ELF-1 (cell line): Measurements from ENCODE around the gene OSBPL9.
"Not testable (repeated sequence)": the region's sequence is repeated elsewhere in the genome, so short reads cannot be mapped to it uniquely, and the experiment has no call there.

ENCODE experiments used
- DNase-seq: peaks from one replicate; pipeline ENCODE4 v3.0.0-alpha.2; 2016; ENCODE audit warnings: low read depth, low spot score

The OSBPL9 gene

GRCh38 chr1:51663721-51664120 is 46.8 kb downstream of the OSBPL9 start:
- DNase-seq = no peak

- no peak for DNase-seq
Measured at GRCh38 chr1:51664421-51665240, 47.7 kb downstream of the OSBPL9 start.

GRCh38 chr1:51666478-51666877 is 49.6 kb downstream of the OSBPL9 start:
- no peak for DNase-seq

DNA sequence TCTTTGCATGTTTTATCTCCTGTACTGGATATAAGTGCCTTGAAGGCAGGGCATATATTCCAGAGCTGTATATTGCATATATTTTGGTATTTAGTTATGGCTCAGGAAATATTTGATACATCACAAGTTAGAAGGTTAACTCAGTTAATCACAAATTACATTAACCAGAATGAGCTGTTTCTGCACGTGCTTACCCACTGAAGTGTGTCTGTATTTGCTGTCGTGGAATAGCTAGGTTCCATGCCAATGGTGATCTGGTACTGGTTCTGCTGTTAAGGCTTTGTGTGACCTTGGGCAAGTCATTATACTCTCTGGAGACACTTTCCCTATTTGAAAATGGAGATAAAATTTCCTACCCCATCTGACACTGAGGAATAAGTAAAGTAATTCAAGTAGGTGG is 50.7 kb downstream of the OSBPL9 start:
- DNase-seq = no peak

DNA sequence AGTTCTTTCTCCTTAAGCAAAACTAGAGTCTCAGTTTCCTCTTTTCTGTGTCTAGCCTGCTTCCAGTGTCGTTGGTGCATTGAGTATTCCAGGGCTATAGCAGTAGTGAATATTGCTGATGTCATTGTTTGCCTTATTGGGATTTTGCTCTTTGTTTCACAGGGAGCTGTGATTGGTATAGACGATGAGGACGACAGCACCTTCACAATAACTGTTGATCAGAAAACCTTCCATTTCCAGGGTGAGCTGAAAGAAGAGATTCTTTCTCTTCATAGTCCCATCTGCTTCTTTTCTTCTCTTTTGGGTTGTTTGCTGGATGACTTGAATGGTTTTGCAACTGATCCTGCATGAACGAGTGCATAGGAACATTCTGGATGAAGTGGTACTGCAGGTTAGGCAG is 52.4 kb downstream of the OSBPL9 start:
- DNase-seq = no peak

GRCh38 chr1:51669816-51670215 is 52.9 kb downstream of the OSBPL9 start:
- DNase-seq = no peak

GRCh38 chr1:51671527-51672325 is 54.8 kb downstream of the OSBPL9 start:
- no peak for DNase-seq

- DNase-seq = no peak
Measured at GRCh38 chr1:51673279-51673678, 56.4 kb downstream of the OSBPL9 start.

GRCh38 chr1:51675177-51675780 is 58.4 kb downstream of the OSBPL9 start:
- no peak for DNase-seq

GRCh38 chr1:51679435-51679834 is 62.5 kb downstream of the OSBPL9 start:
- DNase-seq = no peak

DNA sequence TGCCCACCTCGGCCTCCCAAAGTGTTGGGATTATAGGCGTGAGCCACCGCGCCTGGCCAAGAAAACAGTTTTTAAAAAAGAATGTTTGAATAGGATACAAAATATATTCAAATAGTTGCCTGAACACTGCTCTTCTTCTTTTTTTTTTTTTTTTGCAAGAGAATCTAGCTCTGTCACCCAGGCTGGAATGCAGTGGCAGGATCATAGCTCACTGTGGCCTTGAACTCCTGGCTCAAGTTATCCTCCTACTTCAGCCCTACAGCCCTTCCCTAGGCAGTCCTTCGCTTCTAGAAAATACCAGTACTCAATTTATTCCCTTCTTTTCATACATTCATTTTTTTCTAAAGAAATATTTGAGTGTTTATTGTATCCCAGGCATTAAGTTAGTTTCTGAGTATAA is 67.9 kb downstream of the OSBPL9 start:
- DNase-seq = no peak

DNA sequence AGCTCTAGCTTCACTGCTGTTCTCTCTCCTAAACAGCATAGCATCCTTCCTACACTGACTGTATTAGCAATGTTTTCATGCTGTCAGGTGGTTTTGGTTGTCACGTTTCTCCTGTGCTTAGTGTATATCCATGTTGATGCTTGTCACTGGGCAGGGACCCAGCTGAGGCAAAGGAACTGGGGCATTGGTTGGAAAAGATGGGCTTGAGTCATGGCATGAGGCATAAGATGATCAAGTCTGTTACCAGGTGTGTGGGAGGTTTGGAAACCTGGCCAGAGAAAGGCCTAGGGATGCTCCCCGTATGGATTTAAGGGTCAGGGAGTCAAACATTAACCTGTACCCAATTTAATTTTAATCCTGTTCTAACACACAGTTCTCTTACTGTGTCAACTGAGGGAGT is 69.6 kb downstream of the OSBPL9 start:
- DNase-seq = no peak

DNA sequence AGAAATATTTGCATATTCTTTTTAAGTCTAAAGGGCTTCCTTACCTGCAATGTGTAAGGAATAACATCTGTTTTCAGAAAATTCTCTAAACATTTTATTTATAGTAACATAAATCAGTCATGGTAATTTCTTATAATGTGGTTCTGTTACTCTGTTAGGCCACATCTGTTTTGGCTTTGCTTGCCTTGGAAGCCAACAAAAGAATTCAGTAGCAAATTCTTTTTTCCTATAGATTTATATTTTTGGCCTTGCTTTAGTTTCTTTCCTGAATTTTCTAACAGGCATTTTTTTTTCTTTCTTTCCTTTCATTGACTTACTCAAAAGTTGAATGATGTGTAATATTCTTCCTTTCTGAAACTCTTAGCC is 72.2 kb downstream of the OSBPL9 start:
- DNase-seq = no peak

DNA sequence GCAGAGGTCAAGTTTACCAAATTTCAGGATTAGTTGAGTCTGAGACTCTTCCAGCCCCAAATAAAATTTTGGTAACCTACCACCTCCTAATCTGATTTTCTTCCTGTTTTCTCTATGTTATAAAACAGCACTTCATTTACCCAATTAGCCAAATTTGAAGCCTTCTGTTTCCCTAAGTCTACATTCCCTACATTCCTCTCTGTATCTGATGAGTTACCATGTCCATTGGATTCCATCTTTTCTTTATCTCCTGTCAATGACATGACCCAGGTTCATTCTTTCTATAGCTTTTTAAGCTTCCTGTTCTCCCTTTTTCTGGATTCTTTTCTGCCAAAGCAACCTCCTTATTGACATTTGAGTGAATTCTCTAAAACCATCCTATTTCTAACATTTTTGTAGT is 72.8 kb downstream of the OSBPL9 start:
- no peak for DNase-seq

- DNase-seq = no peak
Measured at GRCh38 chr1:51690285-51690961, 73.5 kb downstream of the OSBPL9 start.

DNA sequence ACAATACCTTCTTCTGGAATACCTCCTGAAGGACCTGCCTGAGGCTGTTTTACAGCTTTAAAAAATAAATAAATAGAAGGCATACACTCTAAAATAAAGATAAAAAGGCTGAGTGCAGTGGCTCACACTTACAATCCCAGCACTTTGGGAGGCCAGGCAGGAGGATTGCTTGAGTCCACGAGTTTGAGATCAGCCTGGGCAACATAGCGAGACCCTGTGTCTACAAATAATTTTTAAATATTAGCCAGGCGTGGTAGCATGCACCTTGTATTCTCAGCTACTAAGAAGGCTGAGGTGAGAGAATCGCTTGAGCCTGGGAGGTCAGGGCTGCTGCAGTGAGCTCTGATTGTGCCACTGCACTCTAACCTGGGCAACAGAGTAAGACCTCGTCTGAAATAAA is 75.0 kb downstream of the OSBPL9 start:
- no peak for DNase-seq

DNA sequence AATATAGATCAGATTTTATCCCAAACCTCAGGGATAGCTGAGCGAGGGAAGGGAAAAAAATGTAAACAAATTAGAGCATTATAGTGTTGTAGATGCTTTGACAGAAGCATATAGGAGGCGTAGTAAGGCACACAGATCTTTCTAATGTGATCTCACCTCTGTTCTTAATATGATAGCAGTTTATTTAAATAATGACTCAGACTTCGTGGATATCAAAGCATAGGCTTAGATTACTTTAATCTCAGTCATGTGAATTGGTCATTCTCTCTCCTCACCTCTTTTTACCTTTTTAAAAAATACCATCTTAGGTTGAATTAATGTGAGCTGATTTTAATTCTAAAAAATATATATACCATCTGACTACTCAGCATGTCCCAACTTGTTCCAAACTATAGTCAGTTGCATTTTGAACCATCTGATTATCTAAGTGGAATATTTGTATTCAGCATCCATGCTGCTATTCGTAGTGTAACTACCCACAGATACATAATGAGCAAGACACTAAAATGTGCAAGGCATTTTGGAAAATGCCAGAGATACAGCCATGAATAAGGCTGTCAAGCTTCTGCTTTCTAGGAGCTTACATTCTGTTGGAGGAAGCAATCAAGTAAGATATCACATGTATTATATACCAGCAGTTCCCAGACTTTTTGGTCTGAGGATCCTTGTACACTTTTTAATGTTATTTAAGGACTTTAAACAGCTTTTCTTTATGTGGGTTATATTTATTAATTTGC is 76.7 kb downstream of the OSBPL9 start:
- DNase-seq = no peak

- no peak for DNase-seq
Measured at GRCh38 chr1:51697166-51697565, 80.3 kb downstream of the OSBPL9 start.

DNA sequence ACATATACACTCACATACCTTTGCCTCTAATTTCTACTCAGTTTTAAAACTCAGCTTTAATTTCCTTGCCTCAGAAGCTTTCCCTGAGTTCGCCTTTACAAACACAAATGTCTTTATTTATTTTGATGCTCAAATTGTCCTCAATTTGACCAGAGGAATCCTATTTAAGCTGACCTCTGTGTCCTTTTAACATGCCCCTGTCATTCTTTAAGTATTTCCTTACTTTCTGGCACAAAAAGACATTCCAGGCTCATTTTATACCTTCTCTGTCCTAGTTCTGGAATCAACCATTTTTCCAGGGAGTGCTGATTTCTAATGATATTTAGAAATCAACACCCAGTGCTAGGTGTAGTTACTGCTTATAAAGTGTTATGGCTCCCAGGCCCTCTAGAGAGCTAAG is 82.5 kb downstream of the OSBPL9 start:
- no peak for DNase-seq

DNA sequence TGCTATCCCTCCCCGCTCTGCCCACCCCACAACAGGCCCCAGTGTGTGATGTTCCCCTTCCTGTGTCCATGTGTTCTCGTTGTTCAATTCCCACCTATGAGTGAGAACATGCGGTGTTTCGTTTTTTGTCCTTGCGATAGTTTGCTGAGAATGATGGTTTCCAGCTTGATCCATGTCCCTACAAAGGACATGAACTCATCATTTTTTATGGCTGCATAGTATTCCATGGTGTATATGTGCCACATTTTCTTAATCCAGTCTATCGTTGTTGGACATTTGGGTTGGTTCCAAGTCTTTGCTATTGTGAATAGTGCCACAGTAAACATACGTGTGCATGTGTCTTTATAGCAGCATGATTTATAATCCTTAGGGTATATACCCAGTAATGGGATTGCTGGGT is 84.9 kb downstream of the OSBPL9 start:
- not testable (repeated sequence) for DNase-seq

GRCh38 chr1:51702220-51702619 is 85.3 kb downstream of the OSBPL9 start:
- not testable (repeated sequence) for DNase-seq
